Lower leg skin (tissue), 4 donors: ENCODE measurements around the gene PLCG2. TPM values are rescaled to one million over a fixed set of nuclear protein-coding genes. Genes with fewer than 3 reads are reported as not detected.
"Not testable (repeated sequence)": the region's sequence is repeated elsewhere in the genome, so short reads cannot be mapped to it uniquely, and the experiment has no call there.

ENCODE experiments used
- DNase-seq, 2 donors: peaks; one replicate each; pipeline ENCODE4 v3.0.0-alpha.2; 2019; ENCODE audit warnings: low spot score in 2 of 2
- H3K4me3 ChIP-seq: fragments of 200-600 bp; sonication (generic); 2 replicates; pipeline ENCODE4 v1.5.1; 2017; ENCODE audit warnings: mild to moderate bottlenecking, low read depth; ENCODE audit not compliant: poor library complexity, severe bottlenecking
- CTCF ChIP-seq, 3 donors: fragments of 450-650 bp; IDR thresholded peaks; one replicate each; pipeline ENCODE4 v1.5.1; 2016; ENCODE audit warnings: antibody characterized with exemption in 3 of 3, mild to moderate bottlenecking in 3 of 3, moderate library complexity in 2 of 3
- POLR2A ChIP-seq, 2 donors: fragments of 450-650 bp; IDR thresholded peaks; one replicate each; pipeline ENCODE4 v1.6.1; 2016 to 2017; ENCODE audit warnings: antibody characterized with exemption in 2 of 2, mild to moderate bottlenecking in 1 of 2, moderate library complexity in 1 of 2
- WGBS, 2 donors: methylation state at CpG; one replicate each; pipeline ENCODE4 v1.1.5; 2018; 5-methylcytosine and 5-hydroxymethylcytosine counted together
- intact Hi-C: fragments of 100-400 bp; cut with DNase I; formaldehyde crosslinking; loops from one replicate; pipeline ENCODE4 v1.15.0; 2023; ENCODE audit warnings: low total_unique reads
- total RNA-seq, 4 donors: library from RNA; depleted of rRNA; stranded (reverse); fragments of >200 nt; gene quantifications; one replicate each; pipeline ENCODE4 v1.1.0, GENCODE V29; 2016

Gene PLCG2
- total RNA-seq, 4 donors from 2014 or later, result 7.0 to 14.1 (median 10.2) TPM

DNA sequence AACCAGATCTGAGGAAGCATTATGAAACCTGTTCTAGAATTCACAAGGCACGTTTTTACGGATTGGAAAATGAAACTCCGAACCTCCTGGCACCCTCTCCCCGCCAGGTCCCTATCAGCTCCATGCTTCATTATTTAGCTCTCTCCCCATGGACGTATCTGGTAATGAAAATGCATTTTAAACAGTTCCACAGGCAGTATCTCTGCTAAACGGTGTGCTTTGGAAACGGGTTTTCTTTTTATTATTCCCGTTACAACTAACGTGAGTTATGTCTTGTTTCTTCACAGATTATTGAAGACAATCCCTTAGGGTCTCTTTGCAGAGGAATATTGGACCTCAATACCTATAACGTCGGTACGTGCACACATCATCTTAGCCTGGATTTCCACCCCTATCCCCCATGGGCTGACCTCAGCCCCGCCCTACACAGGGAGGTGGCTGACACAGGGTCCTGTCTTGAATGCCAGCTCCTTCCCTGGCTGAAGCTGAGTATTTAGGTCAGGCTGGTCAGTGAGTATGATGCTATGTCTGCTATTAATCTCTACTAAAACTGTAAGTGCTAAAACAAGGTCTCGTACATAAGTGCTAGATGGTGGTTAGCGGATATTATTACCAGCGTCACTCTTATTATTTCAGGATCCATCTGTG is 149.3 kb downstream of the PLCG2 start:
- intact Hi-C loops, result no loop called here
- TF ChIP-seq CTCF (IDR thresholded peaks at IDR 0.05) (no peak), POLR2A (IDR thresholded peaks at IDR 0.05) (no peak)
- no peak overlapping the region for H3K4me3 ChIP-seq
- WGBS, 2 donors, result 77 to 82% methylated on average over 16 of the region's 16 CpGs
- no peak for DNase-seq

DNA sequence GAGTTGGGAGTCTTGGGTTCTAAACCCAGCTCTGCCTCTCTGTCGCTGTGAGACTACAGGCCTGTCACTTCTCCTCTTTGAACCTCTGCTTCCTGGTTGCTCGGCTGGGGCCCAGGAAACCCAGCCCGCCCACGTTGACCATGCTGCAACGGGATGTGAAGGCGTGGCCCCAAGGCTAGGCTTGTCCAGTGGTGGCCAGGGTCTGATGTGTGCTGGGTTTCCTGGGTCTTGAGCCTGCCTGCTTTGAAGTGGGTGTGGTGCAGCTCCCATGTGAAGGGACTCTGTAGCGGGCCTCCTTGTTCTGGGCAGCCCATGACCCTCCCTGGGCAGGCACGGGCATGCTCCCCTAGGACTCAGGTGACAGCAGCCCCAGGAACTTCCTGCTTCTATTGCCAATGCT is 149.9 kb downstream of the PLCG2 start:
- intact Hi-C loops, result no loop called here
- no peak for DNase-seq
- 34 to 49% methylated on average over 8 of the region's 8 CpGs for WGBS, 2 donors
- no peak for TF ChIP-seq CTCF (IDR thresholded peaks at IDR 0.05)
- no peak for TF ChIP-seq POLR2A (IDR thresholded peaks at IDR 0.05)
- no peak overlapping the region for H3K4me3 ChIP-seq

DNA sequence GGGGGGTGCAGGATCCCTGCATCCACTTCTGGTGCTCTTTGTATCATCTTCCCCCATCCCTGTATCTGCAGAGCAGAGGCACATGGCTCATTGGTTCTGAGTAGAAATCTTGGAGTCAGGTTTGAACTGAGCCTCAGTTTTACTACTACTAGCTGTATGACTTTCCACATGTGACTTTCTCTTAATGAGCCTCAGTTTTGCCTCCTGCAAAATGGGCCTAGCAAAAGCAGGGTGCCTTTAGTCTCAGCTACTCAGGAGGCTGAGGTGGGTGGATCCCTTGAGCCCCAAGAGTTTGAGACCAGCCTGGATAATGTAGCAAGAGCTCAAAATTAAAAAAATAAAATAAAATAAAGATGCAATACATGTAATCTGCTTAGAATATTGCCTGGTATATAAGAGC is 150.8 kb downstream of the PLCG2 start:
- intact Hi-C loops, result no loop called here
- peak in 1 of 2 donors; percentile 23 for DNase-seq
- no peak for TF ChIP-seq CTCF (IDR thresholded peaks at IDR 0.05)
- TF ChIP-seq POLR2A (IDR thresholded peaks at IDR 0.05), result no peak
- H3K4me3 ChIP-seq, result no peak overlapping the region

GRCh38 chr16:81931927-81932326 is 152.8 kb downstream of the PLCG2 start:
- DNase-seq, result no peak
- H3K4me3 ChIP-seq, result no peak overlapping the region
- TF ChIP-seq CTCF (IDR thresholded peaks at IDR 0.05), result no peak
- TF ChIP-seq POLR2A (IDR thresholded peaks at IDR 0.05), result no peak
- intact Hi-C loops, result no loop called here
- WGBS, 2 donors, result 80% methylated on average over 5 of the region's 5 CpGs

DNA sequence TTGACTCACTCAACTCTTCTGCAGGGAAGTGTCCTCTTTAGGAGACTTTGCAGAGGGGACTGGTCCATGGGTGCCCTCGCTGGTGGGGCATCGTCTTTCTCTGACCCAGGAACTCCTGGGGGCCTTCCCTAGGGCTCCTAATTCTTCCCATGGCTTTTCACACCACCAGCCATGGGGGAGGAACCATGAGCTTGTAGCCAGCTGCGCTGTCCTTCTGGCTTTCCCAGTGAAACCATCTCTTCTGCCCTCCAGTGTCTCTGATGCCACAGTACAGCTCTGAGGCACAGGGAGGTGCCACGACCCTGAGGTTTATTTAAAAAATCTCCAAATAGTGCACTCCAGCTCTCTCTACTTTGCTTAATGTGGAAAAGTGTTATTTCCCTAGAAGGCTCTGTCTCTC is 153.6 kb downstream of the PLCG2 start:
- peak in 1 of 2 donors; percentile 60 for DNase-seq
- intact Hi-C loops, result no loop called here
- 82 to 94% methylated on average over 4 of the region's 4 CpGs for WGBS, 2 donors
- TF ChIP-seq CTCF (IDR thresholded peaks at IDR 0.05) (no peak), POLR2A (IDR thresholded peaks at IDR 0.05) (no peak)
- no peak overlapping the region for H3K4me3 ChIP-seq

DNA sequence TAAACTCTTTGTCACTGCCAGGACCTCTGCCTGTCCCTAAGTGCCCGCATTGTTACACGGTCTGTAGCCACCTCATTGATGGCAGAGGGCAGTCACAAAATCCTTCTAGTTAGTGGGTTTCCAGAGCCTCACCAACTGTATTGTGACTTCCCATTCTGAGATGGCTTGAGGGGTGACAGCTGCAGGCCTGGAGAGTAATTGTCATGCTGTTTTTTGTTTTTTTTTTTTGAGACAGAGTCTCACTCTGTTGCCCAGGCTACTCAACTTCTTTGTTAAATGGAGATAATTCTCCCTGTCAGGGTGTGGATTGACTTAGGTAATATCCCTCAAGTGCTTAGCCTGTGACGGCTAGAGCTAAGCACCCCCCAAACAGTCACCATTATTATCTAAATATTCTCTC is 154.3 kb downstream of the PLCG2 start:
- intact Hi-C loops, result no loop called here
- 96 to 97% methylated on average over 3 of the region's 3 CpGs for WGBS, 2 donors
- no peak for TF ChIP-seq CTCF (IDR thresholded peaks at IDR 0.05)
- TF ChIP-seq POLR2A (IDR thresholded peaks at IDR 0.05), result no peak

GRCh38 chr16:81934711-81935110 is 155.6 kb downstream of the PLCG2 start:
- intact Hi-C loops, H3K4me3 ChIP-seq: not testable (repeated sequence)
- WGBS, 2 donors, result 90% methylated on average over 6 of the region's 6 CpGs
- peak in 1 of 2 donors; percentile 57 for DNase-seq

More for the DNA sequence above, 154.3 kb downstream of the PLCG2 start:
- DNase-seq, result peak in 1 of 2 donors; percentile 42
- H3K4me3 ChIP-seq, result no peak overlapping the region
